Fibroblast of skin of left quadriceps (primary cell): ENCODE measurements around the gene PCDH11Y.
"Not testable (repeated sequence)": the region's sequence is repeated elsewhere in the genome, so short reads cannot be mapped to it uniquely, and the experiment has no call there.

ENCODE experiments used
- DNase-seq, 2 experiments: peaks; one replicate each; pipeline ENCODE4 v3.0.0-alpha.2; 2013; ENCODE audit warnings: low read depth in 2 of 2

PCDH11Y gene

GRCh38 chrY:5000057-5000456, at the start of gene PCDH11Y:
TSS of gene PCDH11Y (plus strand) at chrY:5000296. CDS start at chrY:5057100, 56,804 bp downstream.
- not testable (repeated sequence) for DNase-seq

GRCh38 chrY:4967894-4968293, 32.2 kb upstream of the PCDH11Y start:
- not testable (repeated sequence) for DNase-seq

GRCh38 chrY:4991743-4992400, 8.2 kb upstream of the PCDH11Y start:
- not testable (repeated sequence) for DNase-seq

- DNase-seq, result not testable (repeated sequence)
Observed at GRCh38 chrY:4994892-4995291, 5.2 kb upstream of the PCDH11Y start.

- DNase-seq, result not testable (repeated sequence)
Observed at GRCh38 chrY:5002476-5003184, 2.5 kb downstream of the PCDH11Y start.

GRCh38 chrY:5038972-5039523, 39.0 kb downstream of the PCDH11Y start:
- DNase-seq, result not testable (repeated sequence)

GRCh38 chrY:5083017-5083416, 82.9 kb downstream of the PCDH11Y start:
- DNase-seq, result not testable (repeated sequence)

- not testable (repeated sequence) for DNase-seq
Observed at GRCh38 chrY:5182998-5183397, 182.9 kb downstream of the PCDH11Y start.

- DNase-seq, result not testable (repeated sequence)
Observed at GRCh38 chrY:5215116-5215515, 215.0 kb downstream of the PCDH11Y start.

GRCh38 chrY:5324931-5325330, 324.8 kb downstream of the PCDH11Y start:
- DNase-seq, result not testable (repeated sequence)

GRCh38 chrY:5342220-5342619, 342.1 kb downstream of the PCDH11Y start:
- DNase-seq, result not testable (repeated sequence)

GRCh38 chrY:5543705-5544104, 543.6 kb downstream of the PCDH11Y start:
- DNase-seq, result not testable (repeated sequence)

GRCh38 chrY:5638589-5638988, 638.5 kb downstream of the PCDH11Y start:
- DNase-seq, result not testable (repeated sequence)

GRCh38 chrY:5679265-5679664, 679.2 kb downstream of the PCDH11Y start:
- not testable (repeated sequence) for DNase-seq

GRCh38 chrY:5708727-5709126, 708.6 kb downstream of the PCDH11Y start:
- DNase-seq, result not testable (repeated sequence)

- not testable (repeated sequence) for DNase-seq
Observed at GRCh38 chrY:5709788-5710381, 709.8 kb downstream of the PCDH11Y start.

GRCh38 chrY:5761403-5761802, 761.3 kb downstream of the PCDH11Y start:
- DNase-seq, result not testable (repeated sequence)

GRCh38 chrY:5776485-5776884, 776.4 kb downstream of the PCDH11Y start:
- not testable (repeated sequence) for DNase-seq
